Measurements from ENCODE around the gene GIMAP8. TPM values are rescaled to one million over a fixed set of nuclear protein-coding genes. Genes with fewer than 3 reads are reported as not detected.

Gene GIMAP8
- total RNA-seq, 1 donor: not detected

GRCh38 chr7:150432915-150433892 is 17.2 kb upstream of the GIMAP8 start:
- H3K4me1 ChIP-seq (ENCODE audit: insufficient read depth, low read length): peaks cover 9% of the 10 kb centered on the region
- H4K20me1 ChIP-seq (ENCODE audit: insufficient read depth, low read length): no peaks in the 10 kb centered on the region
- TF ChIP-seq CTCF (IDR thresholded peaks at IDR 0.05; ENCODE audit: extremely low read depth, low read depth, low read length): no peak
- no peaks in the 10 kb centered on the region for H3K36me3 ChIP-seq (ENCODE audit: insufficient read depth, low read length)
- no peak for DNase-seq (ENCODE audit: insufficient read length, low spot score, missing footprints)
- H3K27ac ChIP-seq (ENCODE audit: low read depth, low read length): no peak overlapping the region
- no peaks in the 10 kb centered on the region for H3K27me3 ChIP-seq (ENCODE audit: insufficient read depth, low read length)
- H3K79me2 ChIP-seq (ENCODE audit: insufficient read depth, low read length): no peaks in the 10 kb centered on the region
- H2AFZ ChIP-seq (ENCODE audit: low read length): no peak overlapping the region
- no peaks in the 10 kb centered on the region for H3K9me3 ChIP-seq (ENCODE audit: low read depth, low read length)
- no peak overlapping the region for H3K4me3 ChIP-seq (ENCODE audit: insufficient read depth, low read length)
- H3K4me2 ChIP-seq (ENCODE audit: insufficient read depth, low read length): no peak overlapping the region

- no peaks in the 10 kb centered on the region for H3K9me3 ChIP-seq (ENCODE audit: low read depth, low read length)
- no peaks in the 10 kb centered on the region for H3K4me1 ChIP-seq (ENCODE audit: insufficient read depth, low read length)
- H4K20me1 ChIP-seq (ENCODE audit: insufficient read depth, low read length): no peaks in the 10 kb centered on the region
- no peaks in the 10 kb centered on the region for H3K27me3 ChIP-seq (ENCODE audit: insufficient read depth, low read length)
- no peak for DNase-seq (ENCODE audit: insufficient read length, low spot score, missing footprints)
- H3K36me3 ChIP-seq (ENCODE audit: insufficient read depth, low read length): no peaks in the 10 kb centered on the region
- no peak overlapping the region for H3K4me3 ChIP-seq (ENCODE audit: insufficient read depth, low read length)
- no peak overlapping the region for H3K4me2 ChIP-seq (ENCODE audit: insufficient read depth, low read length)
- H3K79me2 ChIP-seq (ENCODE audit: insufficient read depth, low read length): no peaks in the 10 kb centered on the region
- H3K27ac ChIP-seq (ENCODE audit: low read depth, low read length): no peak overlapping the region
- no peak overlapping the region for H2AFZ ChIP-seq (ENCODE audit: low read length)
- no peak for TF ChIP-seq CTCF (IDR thresholded peaks at IDR 0.05; ENCODE audit: extremely low read depth, low read depth, low read length)
Measured at GRCh38 chr7:150434240-150434639, 16.2 kb upstream of the GIMAP8 start.

GRCh38 chr7:150435047-150435389 is 15.4 kb upstream of the GIMAP8 start:
- H3K4me2 ChIP-seq (ENCODE audit: insufficient read depth, low read length): no peak overlapping the region
- H3K4me1 ChIP-seq (ENCODE audit: insufficient read depth, low read length): no peaks in the 10 kb centered on the region
- no peaks in the 10 kb centered on the region for H3K9me3 ChIP-seq (ENCODE audit: low read depth, low read length)
- no peak for DNase-seq (ENCODE audit: insufficient read length, low spot score, missing footprints)
- H3K27ac ChIP-seq (ENCODE audit: low read depth, low read length): no peak overlapping the region
- TF ChIP-seq CTCF (IDR thresholded peaks at IDR 0.05; ENCODE audit: extremely low read depth, low read depth, low read length): no peak
- no peak overlapping the region for H2AFZ ChIP-seq (ENCODE audit: low read length)
- no peaks in the 10 kb centered on the region for H3K27me3 ChIP-seq (ENCODE audit: insufficient read depth, low read length)
- no peaks in the 10 kb centered on the region for H3K79me2 ChIP-seq (ENCODE audit: insufficient read depth, low read length)
- H3K36me3 ChIP-seq (ENCODE audit: insufficient read depth, low read length): no peaks in the 10 kb centered on the region
- H3K4me3 ChIP-seq (ENCODE audit: insufficient read depth, low read length): no peak overlapping the region
- H4K20me1 ChIP-seq (ENCODE audit: insufficient read depth, low read length): no peaks in the 10 kb centered on the region

GRCh38 chr7:150435390-150436073 is 14.9 kb upstream of the GIMAP8 start:
- no peaks in the 10 kb centered on the region for H3K27me3 ChIP-seq (ENCODE audit: insufficient read depth, low read length)
- no peak for TF ChIP-seq CTCF (IDR thresholded peaks at IDR 0.05; ENCODE audit: extremely low read depth, low read depth, low read length)
- no peaks in the 10 kb centered on the region for H3K79me2 ChIP-seq (ENCODE audit: insufficient read depth, low read length)
- H3K4me2 ChIP-seq (ENCODE audit: insufficient read depth, low read length): no peak overlapping the region
- H3K27ac ChIP-seq (ENCODE audit: low read depth, low read length): no peak overlapping the region
- no peak overlapping the region for H3K4me3 ChIP-seq (ENCODE audit: insufficient read depth, low read length)
- no peaks in the 10 kb centered on the region for H4K20me1 ChIP-seq (ENCODE audit: insufficient read depth, low read length)
- H3K9me3 ChIP-seq (ENCODE audit: low read depth, low read length): no peaks in the 10 kb centered on the region
- DNase-seq (ENCODE audit: insufficient read length, low spot score, missing footprints): no peak
- no peaks in the 10 kb centered on the region for H3K36me3 ChIP-seq (ENCODE audit: insufficient read depth, low read length)
- H2AFZ ChIP-seq (ENCODE audit: low read length): no peak overlapping the region
- H3K4me1 ChIP-seq (ENCODE audit: insufficient read depth, low read length): no peaks in the 10 kb centered on the region

Measured in osteoblast (primary cell).